ENCODE measurements around the gene CSMD2. TPM values are rescaled to one million over a fixed set of nuclear protein-coding genes. Genes with fewer than 3 reads are reported as not detected.

Gene CSMD2
- total RNA-seq, 1 donor from 2014 or later: 0.75 TPM

DNA sequence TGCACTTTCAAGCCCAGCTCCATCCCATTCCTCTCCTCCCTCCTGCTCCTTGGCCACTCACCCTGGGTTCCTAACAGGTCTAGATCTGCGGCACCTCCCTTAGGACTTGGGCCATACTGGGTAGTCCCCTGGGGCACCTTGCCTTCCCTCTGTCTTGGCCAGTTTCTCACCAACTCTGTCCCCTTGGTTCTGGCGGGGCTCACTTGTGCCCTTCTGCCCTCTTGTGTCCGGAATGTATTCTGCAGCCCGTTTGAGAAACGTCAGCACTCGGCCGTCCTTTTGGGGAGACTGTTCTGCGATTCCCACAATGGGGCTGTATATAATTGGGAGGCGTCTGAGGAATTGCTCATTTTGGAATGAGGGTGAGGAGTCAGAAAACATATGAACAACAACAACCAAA is 530.2 kb downstream of the CSMD2 start:
- no peak for DNase-seq (ENCODE audit: low read depth)
- TF ChIP-seq, protein P1, sequence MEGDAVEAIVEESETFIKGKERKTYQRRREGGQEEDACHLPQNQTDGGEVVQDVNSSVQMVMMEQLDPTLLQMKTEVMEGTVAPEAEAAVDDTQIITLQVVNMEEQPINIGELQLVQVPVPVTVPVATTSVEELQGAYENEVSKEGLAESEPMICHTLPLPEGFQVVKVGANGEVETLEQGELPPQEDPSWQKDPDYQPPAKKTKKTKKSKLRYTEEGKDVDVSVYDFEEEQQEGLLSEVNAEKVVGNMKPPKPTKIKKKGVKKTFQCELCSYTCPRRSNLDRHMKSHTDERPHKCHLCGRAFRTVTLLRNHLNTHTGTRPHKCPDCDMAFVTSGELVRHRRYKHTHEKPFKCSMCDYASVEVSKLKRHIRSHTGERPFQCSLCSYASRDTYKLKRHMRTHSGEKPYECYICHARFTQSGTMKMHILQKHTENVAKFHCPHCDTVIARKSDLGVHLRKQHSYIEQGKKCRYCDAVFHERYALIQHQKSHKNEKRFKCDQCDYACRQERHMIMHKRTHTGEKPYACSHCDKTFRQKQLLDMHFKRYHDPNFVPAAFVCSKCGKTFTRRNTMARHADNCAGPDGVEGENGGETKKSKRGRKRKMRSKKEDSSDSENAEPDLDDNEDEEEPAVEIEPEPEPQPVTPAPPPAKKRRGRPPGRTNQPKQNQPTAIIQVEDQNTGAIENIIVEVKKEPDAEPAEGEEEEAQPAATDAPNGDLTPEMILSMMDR (IDR thresholded peaks at IDR 0.05; ENCODE audit: insufficient read depth, low read length, poor library complexity, severe bottlenecking): peak; percentile 58
- Histone ChIP-seq H3K4me3 (ENCODE audit: low read depth, low read length) (no peak overlapping the region), H3K27me3 (ENCODE audit: control insufficient read depth, insufficient read depth, low read length) (peaks cover 8% of the 10 kb centered on the region), H3K36me3 (ENCODE audit: control insufficient read depth, insufficient read depth, low read length) (no peaks in the 10 kb centered on the region)

DNA sequence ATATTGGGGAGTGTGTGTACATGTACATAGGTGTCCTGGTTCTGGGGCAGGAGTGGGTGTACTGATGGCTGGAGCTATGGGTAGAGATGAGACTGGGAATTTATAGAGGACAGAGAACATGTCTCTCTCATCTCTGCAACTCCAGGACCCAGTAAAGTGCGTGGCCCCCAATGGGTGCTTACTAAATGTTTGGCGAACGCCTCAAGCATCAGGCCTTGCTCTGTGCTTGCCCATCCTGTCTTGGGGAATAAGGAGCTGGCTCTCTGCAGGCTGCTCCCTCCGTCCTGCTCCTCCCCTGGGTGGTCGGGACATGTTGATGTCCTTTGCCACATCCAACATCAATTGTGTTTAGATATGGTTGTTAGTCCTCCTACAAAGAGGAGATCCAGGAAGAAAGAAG is 530.9 kb downstream of the CSMD2 start:
- Histone ChIP-seq H3K4me3 (ENCODE audit: low read depth, low read length) (no peak overlapping the region), H3K27me3 (ENCODE audit: control insufficient read depth, insufficient read depth, low read length) (peaks cover 8% of the 10 kb centered on the region), H3K36me3 (ENCODE audit: control insufficient read depth, insufficient read depth, low read length) (no peaks in the 10 kb centered on the region)
- DNase-seq (ENCODE audit: low read depth): no peak
- TF ChIP-seq, protein P1 (IDR thresholded peaks at IDR 0.05; ENCODE audit: insufficient read depth, low read length, poor library complexity, severe bottlenecking): no peak

DNA sequence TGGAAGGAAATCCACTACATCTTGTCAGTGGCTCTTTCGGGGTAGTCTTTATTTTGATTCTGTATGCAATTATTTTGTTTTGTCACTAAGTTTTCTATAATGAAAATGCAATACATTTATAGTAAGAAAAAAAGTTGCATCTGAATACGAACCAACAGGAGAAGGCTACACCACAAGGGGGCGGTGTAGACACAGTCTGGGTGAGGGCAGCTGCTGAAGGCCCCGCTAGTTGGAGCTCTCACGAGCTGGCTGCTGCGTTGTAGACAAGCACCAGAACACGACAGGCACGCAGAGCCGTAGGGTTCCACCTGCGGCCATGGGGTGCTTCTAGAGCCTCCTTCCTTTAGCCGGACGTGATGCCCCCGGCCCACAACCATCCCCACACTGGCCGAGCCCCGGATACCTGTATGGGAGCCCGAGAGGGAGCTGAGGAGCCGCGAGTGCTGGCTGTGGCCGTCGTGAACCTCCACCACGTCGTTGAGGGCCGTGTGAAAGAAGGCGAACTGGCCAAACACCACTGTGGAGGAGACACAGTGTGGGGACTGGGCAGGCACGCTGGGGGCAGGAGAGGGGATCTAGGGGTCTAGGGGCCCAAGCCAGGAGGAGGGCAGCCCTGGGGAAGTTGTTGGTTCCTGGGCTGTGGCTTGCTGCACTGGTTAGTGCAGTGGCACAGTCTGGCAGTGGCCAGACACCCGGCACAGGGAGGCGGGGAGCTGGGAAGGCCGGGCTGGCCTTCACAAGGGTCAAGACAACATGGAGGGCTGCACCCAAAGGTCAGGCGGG is 531.8 kb downstream of the CSMD2 start:
- H3K4me3 ChIP-seq (ENCODE audit: low read depth, low read length): no peak overlapping the region
- DNase-seq (ENCODE audit: low read depth): peak; percentile 25
- TF ChIP-seq, protein P1 (IDR thresholded peaks at IDR 0.05; ENCODE audit: insufficient read depth, low read length, poor library complexity, severe bottlenecking): peak; percentile 100
- peaks cover 8% of the 10 kb centered on the region for H3K27me3 ChIP-seq (ENCODE audit: control insufficient read depth, insufficient read depth, low read length)
- no peaks in the 10 kb centered on the region for H3K36me3 ChIP-seq (ENCODE audit: control insufficient read depth, insufficient read depth, low read length)

DNA sequence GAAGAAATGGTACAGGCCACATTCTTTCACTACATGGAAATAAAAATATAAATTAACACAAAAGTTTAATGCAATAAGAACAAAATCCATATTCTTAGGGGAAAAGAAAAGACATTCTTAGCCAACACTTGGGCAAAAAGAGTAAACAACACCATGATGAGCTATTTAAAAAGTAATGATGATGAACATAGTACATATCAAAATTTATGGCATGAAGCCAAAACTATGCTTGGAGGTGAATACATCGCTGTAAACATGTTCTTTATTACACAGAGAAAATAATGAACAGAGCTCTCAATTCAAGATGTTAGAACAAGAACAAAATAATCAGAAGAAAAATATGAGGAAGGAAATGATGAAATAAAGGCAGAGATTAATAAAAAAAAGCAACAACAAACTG is 534.3 kb downstream of the CSMD2 start:
- no peak for DNase-seq (ENCODE audit: low read depth)
- Histone ChIP-seq H3K36me3 (ENCODE audit: control insufficient read depth, insufficient read depth, low read length) (no peaks in the 10 kb centered on the region), H3K27me3 (ENCODE audit: control insufficient read depth, insufficient read depth, low read length) (peaks cover 7% of the 10 kb centered on the region), H3K4me3 (ENCODE audit: low read depth, low read length) (no peak overlapping the region)
- TF ChIP-seq, protein P1 (IDR thresholded peaks at IDR 0.05; ENCODE audit: insufficient read depth, low read length, poor library complexity, severe bottlenecking): no peak

DNA sequence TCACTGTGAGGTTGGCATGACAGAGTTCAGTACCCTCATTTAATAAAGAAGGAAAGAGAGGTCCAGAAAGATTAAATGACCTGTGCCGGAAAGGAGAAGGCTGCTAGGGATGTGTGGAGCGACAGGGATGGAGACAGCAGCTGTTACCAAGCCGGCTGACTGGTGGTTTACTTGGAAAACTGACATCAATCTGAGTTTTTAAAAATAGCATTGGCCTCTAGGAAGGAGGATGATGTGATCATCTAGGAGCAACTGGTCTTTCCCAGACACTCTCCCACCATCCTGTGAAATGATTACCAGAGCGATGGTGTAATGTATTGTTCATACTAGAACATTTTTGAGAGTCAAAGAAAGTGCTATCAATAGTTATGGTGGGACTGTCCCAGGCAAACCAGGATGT is 538.2 kb downstream of the CSMD2 start:
- TF ChIP-seq, protein P1 (IDR thresholded peaks at IDR 0.05; ENCODE audit: insufficient read depth, low read length, poor library complexity, severe bottlenecking): no peak
- H3K27me3 ChIP-seq (ENCODE audit: control insufficient read depth, insufficient read depth, low read length): no peaks in the 10 kb centered on the region
- no peak overlapping the region for H3K4me3 ChIP-seq (ENCODE audit: low read depth, low read length)
- no peak for DNase-seq (ENCODE audit: low read depth)
- no peaks in the 10 kb centered on the region for H3K36me3 ChIP-seq (ENCODE audit: control insufficient read depth, insufficient read depth, low read length)
